Endothelial cell (in vitro differentiated cells): ENCODE data around the gene GLI2. TPM values are rescaled to one million over a fixed set of nuclear protein-coding genes. Genes with fewer than 3 reads are reported as not detected.

ENCODE experiments used
- DNase-seq: peaks from one replicate; pipeline ENCODE4 v3.0.0; 2021; ENCODE audit warnings: low spot score
- H3K27ac Mint-ChIP-seq: one replicate; pipeline ENCODE4 v1.8.0; 2021; ENCODE audit warnings: mixed read lengths, inconsistent platforms; ENCODE audit not compliant: unreplicated experiment
- H3K27me3 Mint-ChIP-seq: one replicate; pipeline ENCODE4 v1.8.0; 2021; ENCODE audit warnings: mild to moderate bottlenecking, moderate library complexity, mixed read lengths, inconsistent platforms; ENCODE audit not compliant: unreplicated experiment
- H3K36me3 Mint-ChIP-seq: one replicate; pipeline ENCODE4 v1.8.0; 2021; ENCODE audit warnings: mild to moderate bottlenecking, low read depth, mixed read lengths, inconsistent platforms; ENCODE audit not compliant: unreplicated experiment
- H3K4me1 Mint-ChIP-seq: one replicate; pipeline ENCODE4 v1.8.0; 2021; ENCODE audit warnings: mild to moderate bottlenecking, mixed read lengths, inconsistent platforms; ENCODE audit not compliant: unreplicated experiment
- H3K4me3 Mint-ChIP-seq: one replicate; pipeline ENCODE4 v1.8.0; 2021; ENCODE audit warnings: mild to moderate bottlenecking, mixed read lengths, inconsistent platforms; ENCODE audit not compliant: unreplicated experiment
- H3K9me3 Mint-ChIP-seq: one replicate; pipeline ENCODE4 v1.8.0; 2021; ENCODE audit warnings: mixed read lengths, inconsistent platforms; ENCODE audit not compliant: unreplicated experiment
- CTCF ChIP-seq: fragments of 200-600 bp; sonication (generic); IDR thresholded peaks from one replicate; pipeline ENCODE4 v1.5.0; 2021; ENCODE audit warnings: antibody characterized with exemption; ENCODE audit not compliant: unreplicated experiment
- total RNA-seq: library from RNA; stranded (reverse); fragmentation: NEBNext Ultra II Directional; extraction: Animal tissue kit (Norgen Biotek cat#: 25700); gene quantifications from one replicate; pipeline ENCODE4 v1.2.1, GENCODE V29; 2021; ENCODE audit not compliant: unreplicated experiment

The GLI2 gene
- total RNA-seq, 1 donor from 2014 or later: 1.2 TPM

- no peaks in the 10 kb centered on the region for H3K4me1 Mint-ChIP-seq
- H3K27ac Mint-ChIP-seq: no peak overlapping the region
- no peak for DNase-seq
- no peaks in the 10 kb centered on the region for H3K36me3 Mint-ChIP-seq
- no peak overlapping the region for H3K4me3 Mint-ChIP-seq
- no peaks in the 10 kb centered on the region for H3K9me3 Mint-ChIP-seq
- peaks cover 5% of the 10 kb centered on the region for H3K27me3 Mint-ChIP-seq
- TF ChIP-seq CTCF: no peak
Measured at GRCh38 chr2:120691410-120691809, 44.3 kb upstream of the GLI2 start.

GRCh38 chr2:120692691-120693090 is 43.0 kb upstream of the GLI2 start:
- TF ChIP-seq CTCF: no peak
- no peak for DNase-seq
- no peaks in the 10 kb centered on the region for H3K36me3 Mint-ChIP-seq
- no peak overlapping the region for H3K4me3 Mint-ChIP-seq
- H3K27me3 Mint-ChIP-seq: peaks cover 5% of the 10 kb centered on the region
- no peaks in the 10 kb centered on the region for H3K4me1 Mint-ChIP-seq
- no peak overlapping the region for H3K27ac Mint-ChIP-seq
- no peaks in the 10 kb centered on the region for H3K9me3 Mint-ChIP-seq

DNA sequence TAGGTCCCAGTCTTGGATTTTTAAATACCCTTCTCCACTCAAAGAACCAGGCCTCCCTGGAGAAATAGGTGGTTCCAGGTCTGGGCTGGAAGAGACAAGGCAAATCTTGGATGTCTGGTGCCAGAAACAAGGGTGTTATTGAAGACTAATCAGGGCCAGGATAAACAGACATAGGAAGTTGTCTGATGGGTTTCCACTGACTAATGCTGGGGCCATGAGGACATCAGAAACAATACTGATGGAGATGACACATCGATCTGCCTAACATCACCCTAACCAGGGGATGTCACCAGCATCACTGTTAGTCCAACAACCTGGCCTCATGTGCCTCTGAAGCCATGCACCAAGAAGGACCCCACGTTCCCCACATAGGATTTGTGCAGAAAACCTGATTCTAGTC is 42.5 kb upstream of the GLI2 start:
- H3K27ac Mint-ChIP-seq: no peak overlapping the region
- H3K4me1 Mint-ChIP-seq: no peaks in the 10 kb centered on the region
- H3K36me3 Mint-ChIP-seq: no peaks in the 10 kb centered on the region
- no peaks in the 10 kb centered on the region for H3K9me3 Mint-ChIP-seq
- no peak for DNase-seq
- H3K4me3 Mint-ChIP-seq: no peak overlapping the region
- peaks cover 5% of the 10 kb centered on the region for H3K27me3 Mint-ChIP-seq
- TF ChIP-seq CTCF: no peak

- H3K27me3 Mint-ChIP-seq: peaks cover 5% of the 10 kb centered on the region
- no peaks in the 10 kb centered on the region for H3K36me3 Mint-ChIP-seq
- H3K4me1 Mint-ChIP-seq: no peaks in the 10 kb centered on the region
- no peak overlapping the region for H3K27ac Mint-ChIP-seq
- no peak overlapping the region for H3K4me3 Mint-ChIP-seq
- no peak for DNase-seq
- no peak for TF ChIP-seq CTCF
- H3K9me3 Mint-ChIP-seq: no peaks in the 10 kb centered on the region
Measured at GRCh38 chr2:120694034-120694433, 41.6 kb upstream of the GLI2 start.

- no peak for TF ChIP-seq CTCF
- Mint-ChIP-seq H3K4me1 (no peaks in the 10 kb centered on the region), H3K4me3 (no peak overlapping the region), H3K36me3 (no peaks in the 10 kb centered on the region), H3K9me3 (no peaks in the 10 kb centered on the region), H3K27ac (no peak overlapping the region), H3K27me3 (peaks cover 5% of the 10 kb centered on the region)
- no peak for DNase-seq
Measured at GRCh38 chr2:120697471-120697870, 38.2 kb upstream of the GLI2 start.
